Measurements from ENCODE around the gene GRB7. TPM values are rescaled to one million over a fixed set of nuclear protein-coding genes. Genes with fewer than 3 reads are reported as not detected.

The GRB7 gene
- polyA plus RNA-seq, 2 of the 4 experiments (the other 2 are of a cell fraction), result 5.9 to 10.1 TPM

- ATAC-seq (peak in 1 of 2 experiments; percentile 8; a peak in 2 of 6 replicates), FAIRE-seq (no peak), DNase-seq (ENCODE audit: low read depth in 1 of 2, low spot score in 1 of 2) (peak; percentile 36 to 65)
- Histone ChIP-seq H3K9me3 (no peaks in the 10 kb centered on the region), H3K4me3 (peak overlapping the region; percentile 78), H3K27ac (peak overlapping the region; percentile 79 to 97), H3K4me2 (peak overlapping the region; percentile 81), H3K4me1 (peaks cover 64% of the 10 kb centered on the region)
- ChIA-PET CTCF (interaction anchor here (0.6 to 50.7 kb wide), 12 partner anchors 9 to 129 kb away, joined by 3 to 1391 read pairs (median 8); partner anchors contain the start of genes MIEN1, PNMT, PPP1R1B and STARD3), POLR2A (interaction anchor here (2.6 to 2.7 kb wide), 2 partner anchors 13 to 29 kb away, joined by 42 to 60 read pairs; partner anchors contain the start of genes MIEN1 and PGAP3)
- WGBS (ENCODE audit: missing lambda C conversion rate), result 61% methylated on average over 10 of the region's 10 CpGs
- TF ChIP-seq EHMT2 (IDR thresholded peaks at IDR 0.05; ENCODE audit: low read depth) (no peak), FOSB (CRISPR knock-in tag; IDR thresholded peaks at IDR 0.05) (no peak), RFX5 (IDR thresholded peaks at IDR 0.05) (no peak), SMC3 (IDR thresholded peaks at IDR 0.05) (no peak), EP300 (IDR thresholded peaks at IDR 0.05) (no peak), REST (IDR thresholded peaks at IDR 0.05) (no peak), JUN (IDR thresholded peaks at IDR 0.05) (no peak), KDM5A (IDR thresholded peaks at IDR 0.05) (no peak), FOXS1 (CRISPR knock-in tag; IDR thresholded peaks at IDR 0.05) (no peak), PBX3 (IDR thresholded peaks at IDR 0.05) (no peak), ZSCAN20 (CRISPR knock-in tag; IDR thresholded peaks at IDR 0.05) (no peak)
Measured at GRCh38 chr17:39701012-39701783, 36.5 kb upstream of the GRB7 start.

GRCh38 chr17:39701784-39702422 is 35.8 kb upstream of the GRB7 start:
- ATAC-seq (no peak; a peak in 1 of 6 replicates), FAIRE-seq (no peak), DNase-seq (ENCODE audit: low read depth in 1 of 2, low spot score in 1 of 2) (no peak)
- TF ChIP-seq RCOR1 (IDR thresholded peaks at IDR 0.05; ENCODE audit: low read depth, low read length) (no peak), SREBF2 (IDR thresholded peaks at IDR 0.05) (no peak), MAFK (IDR thresholded peaks at IDR 0.05; ENCODE audit: partially characterized antibody) (no peak), POLR2AphosphoS2 (conservative IDR thresholded peaks at IDR 0.05; ENCODE audit: low read length) (no peak), ATOH8 (CRISPR knock-in tag; IDR thresholded peaks at IDR 0.05; ENCODE audit: low read depth) (no peak), SMC3 (IDR thresholded peaks at IDR 0.05) (no peak), JUNB (IDR thresholded peaks at IDR 0.05) (no peak), NR3C1 (IDR thresholded peaks at IDR 0.05) (no peak)
- POLR2A ChIA-PET, result no interaction called here
- peak overlapping the region; percentile 81 for H3K4me2 ChIP-seq
- no peak overlapping the region for H3K4me3 ChIP-seq
- no peaks in the 10 kb centered on the region for H3K9me3 ChIP-seq
- 77% methylated on average over 4 of the region's 4 CpGs for WGBS (ENCODE audit: missing lambda C conversion rate)
- H3K27ac ChIP-seq, result peak overlapping the region; percentile 21 to 61; a peak in 2 of 6 replicates
- H3K4me1 ChIP-seq, result peaks cover 66% of the 10 kb centered on the region
- CTCF ChIA-PET, result interaction anchor here (0.6 to 50.7 kb wide), 8 partner anchors 10 to 128 kb away, joined by 3 to 1391 read pairs (median 7); partner anchors contain the start of genes MIEN1, PPP1R1B, STARD3 and TCAP

All from A549 (cell line).